ENCODE results near the gene MCF2. TPM values are rescaled to one million over a fixed set of nuclear protein-coding genes. Genes with fewer than 3 reads are reported as not detected.

Gene MCF2
- total and polyA plus RNA-seq, 11 donors: 0.03 to 1.1 (median 0.29) TPM; not detected in 1

GRCh38 chrX:139542652-139543051 is 165.3 kb downstream of the MCF2 start:
- intact Hi-C loops (cut with DNase I): no loop called here
- 42 to 78% (median 62%) methylated on average over 1 of the region's 1 CpG for WGBS, 4 donors
- no peak for TF ChIP-seq CTCF (IDR thresholded peaks at IDR 0.05)
- TF ChIP-seq POLR2A (IDR thresholded peaks at IDR 0.05): no peak

GRCh38 chrX:139538907-139539790 is 168.8 kb downstream of the MCF2 start:
- Histone ChIP-seq H3K27ac (no peak overlapping the region), H3K27me3 (peaks cover 0 to 8% (median 0%) of the 10 kb centered on the region in 9 donors), H3K4me3 (no peak overlapping the region), H3K4me1 (no peaks in the 10 kb centered on the region), H3K9me3 (no peaks in the 10 kb centered on the region), H3K36me3 (no peaks in the 10 kb centered on the region)
- intact Hi-C loops (cut with DNase I): no loop called here
- TF ChIP-seq CTCF (IDR thresholded peaks at IDR 0.05): no peak
- WGBS, 4 donors: 46 to 62% (median 54%) methylated on average over 3 of the region's 3 CpGs
- no peak for ATAC-seq
- DNase-seq: no peak

More at GRCh38 chrX:139542652-139543051, 165.3 kb downstream of the MCF2 start:
- no peak overlapping the region for H3K4me3 ChIP-seq
- DNase-seq (no peak), ATAC-seq (no peak)
- H3K27me3 ChIP-seq: peaks cover 0 to 8% (median 0%) of the 10 kb centered on the region in 9 donors
- no peaks in the 10 kb centered on the region for H3K36me3 ChIP-seq
- no peaks in the 10 kb centered on the region for H3K9me3 ChIP-seq
- no peaks in the 10 kb centered on the region for H3K4me1 ChIP-seq
- H3K27ac ChIP-seq: no peak overlapping the region

- Histone ChIP-seq H3K36me3 (no peaks in the 10 kb centered on the region), H3K4me1 (no peaks in the 10 kb centered on the region), H3K27me3 (no peaks in the 10 kb centered on the region), H3K4me3 (no peak overlapping the region), H3K9me3 (no peaks in the 10 kb centered on the region), H3K27ac (no peak overlapping the region)
- no peak for DNase-seq
- TF ChIP-seq POLR2A (IDR thresholded peaks at IDR 0.05) (no peak), CTCF (IDR thresholded peaks at IDR 0.05) (no peak)
- intact Hi-C loops (cut with DNase I): no loop called here
- 59 to 84% (median 75%) methylated on average over 4 of the region's 4 CpGs for WGBS, 4 donors
- ATAC-seq: no peak
These were observed 174.5 kb downstream of the MCF2 start for GRCh38 chrX:139533444-139533843.

- Histone ChIP-seq H3K27me3 (no peaks in the 10 kb centered on the region), H3K27ac (no peak overlapping the region), H3K36me3 (no peaks in the 10 kb centered on the region), H3K4me1 (no peaks in the 10 kb centered on the region), H3K4me3 (no peak overlapping the region), H3K9me3 (no peaks in the 10 kb centered on the region)
- no peak for TF ChIP-seq CTCF (IDR thresholded peaks at IDR 0.05)
- no peak for TF ChIP-seq POLR2A (IDR thresholded peaks at IDR 0.05)
- ATAC-seq (no peak), DNase-seq (no peak)
- intact Hi-C loops (cut with DNase I): no loop called here
- WGBS, 4 donors: 73 to 94% (median 84%) methylated on average over 4 of the region's 4 CpGs
These were observed 175.1 kb downstream of the MCF2 start for GRCh38 chrX:139532834-139533233.

Other genes starting within 250 kb of the MCF2 start
- gene F9, start 177.4 kb downstream of the MCF2 start, total RNA-seq: not detected
- gene F9, start 177.4 kb downstream of the MCF2 start, polyA plus RNA-seq: not detected
- gene ATP11C, start 224.9 kb upstream of the MCF2 start, total RNA-seq: 10 to 100 TPM in 1 of 9 donors, 1 to 10 TPM in 8; 2.1 to 10.2 (median 4.6) TPM
- 1 to 10 TPM; 1.1 to 3.3 TPM for gene ATP11C, start 224.9 kb upstream of the MCF2 start, polyA plus RNA-seq